CD4-positive, alpha-beta memory T cell (primary cell): ENCODE data around the gene IGHMBP2. TPM values are rescaled to one million over a fixed set of nuclear protein-coding genes. Genes with fewer than 3 reads are reported as not detected.

Experiments used
- CTCF ChIA-PET: fragments of 350-600 bp; sonication (Branson Sonifier 250); formaldehyde crosslinking; loops from one replicate; lab custom pipeline; 2021; ENCODE audit warnings: inconsistent platforms; ENCODE audit not compliant: partially characterized antibody; lab: Charles Lee
- POLR2A ChIA-PET: fragments of 350-600 bp; sonication (Branson Sonifier 250); formaldehyde crosslinking; loops from one replicate; lab custom pipeline; 2021; ENCODE audit not compliant: partially characterized antibody; lab: Charles Lee
- DNase-seq, 5 donors: peaks; one replicate each; pipeline versions ENCODE4 v3.0.0 to v3.0.0-alpha.2; 2020 to 2022; ENCODE audit warnings: mixed read lengths in 1 of 5
- H3K27ac ChIP-seq: one replicate; pipeline ENCODE4 v1.7.0; 2013; ENCODE audit warnings: low read depth, low read length
- H3K27me3 ChIP-seq: 2 replicates; pipeline ENCODE4 v1.7.0; 2013; ENCODE audit warnings: mild to moderate bottlenecking, low read length, moderate library complexity; ENCODE audit not compliant: insufficient read depth
- H3K36me3 ChIP-seq: 2 replicates; pipeline ENCODE4 v1.7.0; 2013; ENCODE audit warnings: mild to moderate bottlenecking, low read length, moderate library complexity; ENCODE audit not compliant: insufficient read depth
- H3K4me1 ChIP-seq: 2 replicates; pipeline ENCODE4 v1.7.0; 2013; ENCODE audit warnings: mild to moderate bottlenecking, low read length, moderate library complexity; ENCODE audit not compliant: insufficient read depth
- H3K4me3 ChIP-seq, 2 donors: one replicate each; pipeline ENCODE4 v1.7.0; 2013; ENCODE audit warnings: low read length in 2 of 2, mild to moderate bottlenecking in 1 of 2
- H3K9me3 ChIP-seq, 2 donors: one replicate each; pipeline ENCODE4 v1.7.0; 2013; ENCODE audit warnings: low read length in 2 of 2, control low read depth in 1 of 2; ENCODE audit not compliant: control insufficient read depth in 1 of 2
- H3K27ac Mint-ChIP-seq, 7 donors: one replicate each; pipeline ENCODE4 v1.8.0; 2020 to 2021; ENCODE audit warnings: mixed read lengths in 7 of 7, mild to moderate bottlenecking in 6 of 7, inconsistent platforms in 3 of 7, moderate library complexity in 3 of 7
- H3K27me3 Mint-ChIP-seq, 2 donors: one replicate each; pipeline ENCODE4 v1.8.0; 2020 to 2021; ENCODE audit warnings: mixed read lengths in 2 of 2
- H3K36me3 Mint-ChIP-seq, 2 donors: one replicate each; pipeline ENCODE4 v1.8.0; 2020 to 2021; ENCODE audit warnings: mixed read lengths in 2 of 2, inconsistent platforms in 1 of 2, mild to moderate bottlenecking in 1 of 2
- H3K4me1 Mint-ChIP-seq, 4 donors: one replicate each; pipeline ENCODE4 v1.8.0; 2020 to 2021; ENCODE audit warnings: mixed read lengths in 4 of 4, mild to moderate bottlenecking in 1 of 4
- H3K4me3 Mint-ChIP-seq, 8 donors: one replicate each; pipeline ENCODE4 v1.8.0; 2020 to 2021; ENCODE audit warnings: mixed read lengths in 8 of 8, mild to moderate bottlenecking in 7 of 8, moderate library complexity in 6 of 8, inconsistent platforms in 3 of 8
- H3K9me3 Mint-ChIP-seq, 8 donors: one replicate each; pipeline ENCODE4 v1.8.0; 2020 to 2021; ENCODE audit warnings: mixed read lengths in 8 of 8, mild to moderate bottlenecking in 5 of 8, inconsistent platforms in 3 of 8, moderate library complexity in 1 of 8
- intact Hi-C: fragments of 100-400 bp; cut with micrococcal nuclease; formaldehyde crosslinking; loops from one replicate; pipeline ENCODE4 v1.15.1; 2023
- polyA plus RNA-seq, 2 donors: library from polyadenylated mRNA; unstranded; fragments of 300-500 nt; fragmentation: Illumina TruSeq; gene quantifications; one replicate each; pipeline ENCODE4 v1.2.3, GENCODE V29; 2021
- total RNA-seq, 2 experiments: library from RNA; stranded (reverse); gene quantifications; one replicate each; pipeline ENCODE4 v1.2.3, GENCODE V29; 2021

IGHMBP2 gene
- total and polyA plus RNA-seq, 4 experiments from 2014 or later = 3.8 to 37.6 (median 22.7) TPM

DNA sequence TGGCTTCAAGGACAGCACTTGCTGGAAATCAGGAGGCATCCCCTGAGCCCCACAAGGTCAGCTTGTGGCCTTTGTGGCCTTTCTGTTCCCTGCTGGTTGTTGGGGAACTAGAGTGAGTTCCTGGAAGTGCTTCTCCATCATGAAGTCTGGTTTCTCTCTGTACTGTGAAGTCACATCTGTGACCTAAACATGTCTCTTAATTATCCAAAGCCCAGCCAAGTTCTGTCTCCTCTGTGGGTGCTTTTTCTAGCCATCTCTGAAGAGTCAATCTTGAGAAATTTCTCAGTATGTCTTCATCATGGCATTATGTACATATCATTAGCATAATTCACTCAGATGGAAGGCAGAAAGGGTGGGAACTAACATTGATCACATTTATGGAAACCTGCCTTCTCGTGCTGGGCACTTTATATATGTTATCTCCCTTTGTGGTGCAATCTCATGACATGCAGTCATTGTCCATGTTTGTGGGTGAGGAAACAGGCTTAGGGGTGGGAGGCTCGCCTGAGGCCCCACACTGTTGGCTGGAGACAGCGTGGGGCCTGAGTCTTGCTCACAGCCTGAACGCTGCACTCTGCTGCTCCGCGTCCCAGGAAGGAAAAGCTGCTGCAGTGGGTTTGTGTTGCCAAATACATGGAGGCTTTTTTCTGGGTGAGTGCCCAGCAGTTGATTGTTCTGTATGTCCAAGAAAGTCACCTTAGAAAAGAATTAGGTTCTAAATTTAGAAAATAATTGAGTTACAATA lies 24.6 kb downstream of the IGHMBP2 start:
- no peak overlapping the region for H3K27ac ChIP-seq
- H3K27me3 ChIP-seq = no peaks in the 10 kb centered on the region
- POLR2A ChIA-PET = no interaction called here
- no peak for DNase-seq
- Mint-ChIP-seq H3K4me3 (no peak overlapping the region), H3K4me1 (no peaks in the 10 kb centered on the region), H3K9me3 (peaks cover 3 to 31% (median 21%) of the 10 kb centered on the region in 8 donors), H3K27ac (no peak overlapping the region), H3K27me3 (no peaks in the 10 kb centered on the region), H3K36me3 (peaks cover 68 to 74% of the 10 kb centered on the region in 2 donors)
- CTCF ChIA-PET = interaction anchor here (0.8 kb wide), 1 partner anchor 25 kb away, joined by 3 read pairs; no protein-coding TSS in a partner anchor
- peaks cover 0 to 7% of the 10 kb centered on the region in 2 donors for H3K9me3 ChIP-seq
- intact Hi-C loops = no loop called here
- H3K36me3 ChIP-seq = peaks cover 46% of the 10 kb centered on the region
- no peak overlapping the region for H3K4me3 ChIP-seq
- H3K4me1 ChIP-seq = no peaks in the 10 kb centered on the region

DNA sequence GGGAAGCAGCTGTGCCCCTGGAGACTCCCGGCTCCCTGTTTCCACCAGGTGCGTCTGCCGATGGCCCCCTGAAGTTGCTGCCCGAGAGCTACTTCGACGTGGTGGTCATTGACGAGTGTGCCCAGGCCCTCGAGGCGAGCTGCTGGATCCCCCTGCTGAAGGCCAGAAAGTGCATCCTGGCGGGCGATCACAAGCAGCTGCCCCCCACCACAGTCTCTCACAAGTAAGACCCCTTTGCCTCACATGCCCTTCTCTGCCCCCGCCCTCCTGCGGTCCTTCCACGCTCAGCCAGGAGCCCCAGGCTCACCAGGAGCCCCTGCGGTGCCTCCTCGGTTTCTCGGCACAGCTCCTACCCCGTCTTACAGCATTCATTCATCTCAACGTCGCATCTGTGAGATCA lies 25.4 kb downstream of the IGHMBP2 start:
- Mint-ChIP-seq H3K27ac (no peak overlapping the region), H3K27me3 (no peaks in the 10 kb centered on the region), H3K4me1 (no peaks in the 10 kb centered on the region), H3K4me3 (no peak overlapping the region), H3K36me3 (peaks cover 60 to 70% of the 10 kb centered on the region in 2 donors), H3K9me3 (peaks cover 3 to 28% (median 21%) of the 10 kb centered on the region in 8 donors)
- no peak for DNase-seq
- Histone ChIP-seq H3K9me3 (peaks cover 0 to 7% of the 10 kb centered on the region in 2 donors), H3K36me3 (peaks cover 46% of the 10 kb centered on the region), H3K4me3 (no peak overlapping the region), H3K27me3 (no peaks in the 10 kb centered on the region), H3K4me1 (no peaks in the 10 kb centered on the region), H3K27ac (no peak overlapping the region)
- POLR2A ChIA-PET = no interaction called here
- CTCF ChIA-PET = interaction anchor here (0.8 kb wide), 1 partner anchor 25 kb away, joined by 3 read pairs; no protein-coding TSS in a partner anchor
- intact Hi-C loops = no loop called here

DNA sequence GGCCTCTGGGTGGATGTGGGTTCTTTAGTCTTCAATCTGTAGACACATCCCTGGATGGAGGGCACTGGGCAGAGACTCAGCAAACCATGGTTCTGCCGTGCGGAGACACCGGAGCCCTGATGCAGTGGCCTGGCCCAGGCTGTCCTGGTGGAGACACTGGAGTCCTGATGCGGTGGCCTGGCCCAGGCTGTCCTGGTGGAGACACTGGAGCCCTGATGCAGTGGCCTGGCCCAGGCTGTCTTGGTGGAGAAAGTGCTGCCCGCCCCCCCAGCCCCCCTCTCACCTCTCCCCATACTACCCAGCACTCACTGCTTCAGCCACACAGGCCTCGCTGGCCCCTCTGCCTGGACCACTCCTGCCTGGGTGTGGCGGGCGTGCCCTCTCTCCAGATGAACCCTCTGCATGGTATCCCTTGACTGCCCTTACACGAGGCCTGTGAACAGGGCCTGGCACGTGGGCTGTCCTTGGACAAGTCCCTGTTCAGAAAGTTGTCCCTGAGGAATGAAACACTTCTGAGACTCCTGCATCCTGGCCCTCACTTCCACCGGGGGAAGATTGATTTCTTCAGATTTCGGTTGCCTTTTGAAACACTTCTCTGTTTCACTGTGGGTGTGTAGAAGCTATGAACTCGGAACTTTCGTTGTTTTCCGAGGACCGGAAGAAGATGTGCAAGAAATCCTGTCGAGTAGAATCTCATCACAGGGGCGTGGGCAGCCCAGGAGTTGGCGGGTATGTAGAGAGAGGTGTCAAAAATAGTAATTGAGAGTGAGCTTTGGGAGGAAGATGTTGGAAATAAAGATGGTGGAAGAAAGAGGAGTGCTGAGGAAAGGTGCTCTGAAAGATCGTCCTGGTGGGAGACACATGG lies 26.2 kb downstream of the IGHMBP2 start:
- Mint-ChIP-seq H3K4me1 (no peaks in the 10 kb centered on the region), H3K27ac (peak overlapping the region in 2 of 7 donors; percentile 16 to 88), H3K27me3 (no peaks in the 10 kb centered on the region), H3K4me3 (no peak overlapping the region), H3K9me3 (peaks cover 3 to 23% (median 15%) of the 10 kb centered on the region in 8 donors), H3K36me3 (peaks cover 52 to 64% of the 10 kb centered on the region in 2 donors)
- no peak for DNase-seq
- POLR2A ChIA-PET = no interaction called here
- CTCF ChIA-PET = no interaction called here
- Histone ChIP-seq H3K4me1 (no peaks in the 10 kb centered on the region), H3K4me3 (no peak overlapping the region), H3K27me3 (no peaks in the 10 kb centered on the region), H3K9me3 (peaks cover 0 to 7% of the 10 kb centered on the region in 2 donors), H3K27ac (no peak overlapping the region), H3K36me3 (peaks cover 40% of the 10 kb centered on the region)
- intact Hi-C loops = no loop called here

DNA sequence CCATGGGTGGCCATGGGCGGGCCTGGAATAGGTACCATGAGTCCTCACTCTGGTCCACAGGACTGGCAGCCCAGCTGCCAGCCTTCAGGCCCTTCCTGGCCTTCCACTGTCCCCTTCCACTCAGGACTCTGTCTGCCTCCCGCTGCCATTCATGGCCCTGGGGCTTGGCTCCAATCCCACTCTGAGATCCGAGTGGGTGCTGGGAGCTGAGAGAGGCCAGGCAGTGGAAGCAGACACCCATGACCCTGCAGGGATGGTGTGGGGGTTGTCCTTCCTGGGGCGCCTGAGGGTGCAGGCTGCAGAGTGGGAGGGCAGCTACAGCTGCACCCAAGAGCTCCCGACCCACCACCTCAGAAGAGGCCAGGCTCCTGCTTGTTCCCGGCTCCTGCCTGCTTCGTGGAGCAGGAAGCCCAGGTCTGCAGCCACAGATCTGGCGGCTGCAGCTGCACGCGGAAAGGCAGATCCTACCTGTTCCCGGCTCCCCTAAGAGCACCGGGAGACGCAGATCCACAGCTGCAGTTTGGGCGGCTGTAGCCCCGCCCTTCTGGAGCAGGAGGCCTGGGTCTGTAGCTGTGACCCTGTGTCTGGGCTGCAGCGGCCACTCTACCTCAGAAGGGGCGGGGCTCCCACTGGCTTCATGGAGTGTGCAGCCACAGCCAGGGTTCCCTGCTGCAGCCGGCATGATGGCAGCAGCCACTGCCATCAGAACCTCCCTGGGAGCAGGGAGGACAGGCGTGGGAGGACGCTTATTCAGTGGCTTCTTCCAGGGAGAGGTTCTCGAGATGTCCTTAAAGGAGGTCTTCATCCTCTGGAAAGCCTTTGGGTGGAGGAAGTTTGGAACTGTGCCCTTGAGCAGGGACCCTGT lies 27.5 kb downstream of the IGHMBP2 start:
- CTCF ChIA-PET = no interaction called here
- no peaks in the 10 kb centered on the region for H3K4me1 Mint-ChIP-seq
- no peak overlapping the region for H3K27ac ChIP-seq
- H3K9me3 ChIP-seq = no peaks in the 10 kb centered on the region
- H3K27me3 ChIP-seq = no peaks in the 10 kb centered on the region
- no peaks in the 10 kb centered on the region for H3K4me1 ChIP-seq
- no peak overlapping the region for H3K4me3 ChIP-seq
- POLR2A ChIA-PET = no interaction called here
- peaks cover 0 to 12% (median 4%) of the 10 kb centered on the region in 8 donors for H3K9me3 Mint-ChIP-seq
- intact Hi-C loops = no loop called here
- peak overlapping the region in 1 of 7 donors; percentile 47 for H3K27ac Mint-ChIP-seq
- peaks cover 41 to 64% of the 10 kb centered on the region in 2 donors for H3K36me3 Mint-ChIP-seq
- peaks cover 32% of the 10 kb centered on the region for H3K36me3 ChIP-seq
- DNase-seq = no peak
- H3K4me3 Mint-ChIP-seq = no peak overlapping the region
- H3K27me3 Mint-ChIP-seq = no peaks in the 10 kb centered on the region

DNA sequence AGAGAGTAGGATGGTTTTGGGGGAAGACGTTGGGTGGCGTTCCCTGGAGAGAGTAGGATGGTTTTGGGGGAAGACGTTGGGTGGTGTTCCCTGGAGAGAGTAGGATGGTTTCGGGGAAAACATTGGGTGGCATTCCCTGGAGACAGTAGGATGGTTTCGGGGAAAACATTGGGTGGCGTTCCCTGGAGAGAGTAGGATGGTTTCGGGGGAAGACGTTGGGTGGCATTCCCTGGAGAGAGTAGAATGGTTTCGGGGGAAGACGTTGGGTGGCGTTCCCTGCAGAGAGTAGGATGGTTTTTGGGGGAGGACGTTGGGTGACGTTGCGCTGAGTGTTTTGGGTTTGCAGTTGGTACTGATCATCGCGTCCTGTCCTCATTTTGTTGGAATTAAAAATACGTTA lies 28.2 kb downstream of the IGHMBP2 start:
- intact Hi-C loops = no loop called here
- DNase-seq = no peak
- ChIA-PET CTCF (no interaction called here), POLR2A (no interaction called here)
- Mint-ChIP-seq H3K9me3 (peaks cover 0 to 8% (median 2%) of the 10 kb centered on the region in 8 donors), H3K36me3 (peaks cover 34 to 66% of the 10 kb centered on the region in 2 donors), H3K27me3 (no peaks in the 10 kb centered on the region), H3K4me1 (no peaks in the 10 kb centered on the region), H3K27ac (peak overlapping the region in 2 of 7 donors; percentile 24 to 47), H3K4me3 (no peak overlapping the region)
- Histone ChIP-seq H3K36me3 (peaks cover 37% of the 10 kb centered on the region), H3K4me3 (no peak overlapping the region), H3K9me3 (no peaks in the 10 kb centered on the region), H3K27me3 (no peaks in the 10 kb centered on the region), H3K4me1 (no peaks in the 10 kb centered on the region), H3K27ac (no peak overlapping the region)

DNA sequence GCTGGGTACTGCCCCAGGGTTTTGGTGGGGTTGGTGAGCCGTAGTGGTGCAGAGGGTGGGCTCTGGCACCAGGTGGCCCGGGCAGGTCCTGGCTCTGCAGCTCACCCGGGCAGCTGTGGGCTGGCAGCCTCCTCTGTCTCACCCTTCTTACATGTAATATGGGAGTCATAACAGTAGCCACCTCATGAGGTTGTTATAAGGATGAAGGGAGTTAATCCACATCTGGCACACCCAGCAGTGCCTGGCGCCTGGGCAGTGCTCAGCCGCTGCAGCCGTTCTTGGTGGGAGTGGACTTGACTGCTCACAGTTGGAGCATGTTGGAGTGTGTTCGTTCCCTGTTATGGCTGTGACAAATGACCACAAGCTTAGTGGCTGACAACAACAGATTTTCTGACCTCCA lies 28.7 kb downstream of the IGHMBP2 start:
- ChIA-PET CTCF (no interaction called here), POLR2A (no interaction called here)
- no peaks in the 10 kb centered on the region for H3K27me3 Mint-ChIP-seq
- no peak overlapping the region for H3K4me3 ChIP-seq
- no peaks in the 10 kb centered on the region for H3K27me3 ChIP-seq
- no peak overlapping the region for H3K27ac ChIP-seq
- peaks cover 42% of the 10 kb centered on the region for H3K36me3 ChIP-seq
- H3K36me3 Mint-ChIP-seq = peaks cover 30 to 65% of the 10 kb centered on the region in 2 donors
- no peak overlapping the region for H3K4me3 Mint-ChIP-seq
- H3K9me3 ChIP-seq = no peaks in the 10 kb centered on the region
- DNase-seq = no peak
- no peaks in the 10 kb centered on the region for H3K4me1 Mint-ChIP-seq
- H3K27ac Mint-ChIP-seq = no peak overlapping the region
- no peaks in the 10 kb centered on the region for H3K4me1 ChIP-seq
- H3K9me3 Mint-ChIP-seq = peaks cover 0 to 3% (median 0%) of the 10 kb centered on the region in 8 donors
- intact Hi-C loops = no loop called here
